PC-9 (cell line): ENCODE measurements around the gene CLEC16A. TPM values are rescaled to one million over a fixed set of nuclear protein-coding genes. Genes with fewer than 3 reads are reported as not detected.
"Not testable (repeated sequence)": the region's sequence is repeated elsewhere in the genome, so short reads cannot be mapped to it uniquely, and the experiment has no call there.

Experiments
- BruUV-seq: library from RNA; stranded (reverse); fragments of 400-500 nt; replicated peaks from 2 replicates; lab custom pipeline; 2021; lab: Mats Ljungman, UMichigan
- CTCF ChIA-PET: fragments of 300-600 bp; sonication (Branson Sonifier 250); formaldehyde crosslinking; loops from one replicate; lab custom pipeline; 2022; ENCODE audit warnings: antibody characterized with exemption; lab: Charles Lee
- POLR2A ChIA-PET: fragments of 300-600 bp; sonication (Branson Sonifier 250); formaldehyde crosslinking; loops from one replicate; lab custom pipeline; 2022; ENCODE audit warnings: antibody characterized with exemption; ENCODE audit not compliant: unreplicated experiment; lab: Charles Lee
- DNase-seq, 2 experiments: peaks; one replicate each; pipeline versions ENCODE4 v3.0.0 to v3.0.0-alpha.2; 2015 to 2022; ENCODE audit warnings: mixed read lengths in 1 of 2
- H2AFZ ChIP-seq: fragments of 200-600 bp; sonication (generic); 2 replicates; pipeline ENCODE4 v1.8.1; 2017; ENCODE audit warnings: antibody characterized with exemption
- H3F3A ChIP-seq: fragments of 200-600 bp; sonication (generic); 2 replicates; pipeline ENCODE4 v1.8.1; 2017; ENCODE audit warnings: antibody characterized with exemption, mild to moderate bottlenecking, low read depth; ENCODE audit not compliant: insufficient read depth
- H3K27ac ChIP-seq: fragments of 200-600 bp; sonication (generic); 2 replicates; pipeline ENCODE4 v1.6.1; 2016; ENCODE audit warnings: mixed run types
- H3K27me3 ChIP-seq: fragments of 200-600 bp; sonication (generic); 2 replicates; pipeline ENCODE4 v1.6.1; 2016; ENCODE audit warnings: low read depth, mixed run types; ENCODE audit not compliant: insufficient read depth
- H3K36me3 ChIP-seq: fragments of 200-600 bp; sonication (generic); 2 replicates; pipeline ENCODE4 v1.6.1; 2016; ENCODE audit warnings: low read depth, mixed run types
- H3K4me1 ChIP-seq: fragments of 200-600 bp; sonication (generic); replicated peaks from 2 replicates; pipeline ENCODE4 v1.6.1; 2016; ENCODE audit warnings: mixed run types; ENCODE audit not compliant: insufficient read depth
- H3K4me2 ChIP-seq: fragments of 200-600 bp; sonication (generic); 2 replicates; pipeline ENCODE4 v1.6.1; 2017; ENCODE audit warnings: mixed run types
- H3K4me3 ChIP-seq: fragments of 200-600 bp; sonication (generic); 2 replicates; pipeline ENCODE4 v1.6.1; 2016; ENCODE audit warnings: mixed run types
- H3K79me2 ChIP-seq: fragments of 200-600 bp; sonication (generic); 2 replicates; pipeline ENCODE4 v1.6.1; 2017; ENCODE audit warnings: low read depth, mixed run types
- H3K9me2 ChIP-seq: fragments of 200-600 bp; sonication (generic); 2 replicates; pipeline ENCODE4 v1.8.1; 2017; ENCODE audit warnings: mild to moderate bottlenecking; ENCODE audit not compliant: insufficient read depth
- H3K9me3 ChIP-seq: fragments of 200-600 bp; sonication (generic); 2 replicates; pipeline ENCODE4 v1.8.1; 2016; ENCODE audit warnings: low read depth; ENCODE audit not compliant: insufficient read depth
- H4K20me1 ChIP-seq: fragments of 200-600 bp; sonication (generic); 2 replicates; pipeline ENCODE4 v1.8.1; 2017; ENCODE audit not compliant: insufficient read depth
- EZH2 ChIP-seq: fragments of 200-600 bp; sonication (generic); IDR thresholded peaks from 2 replicates; pipeline ENCODE4 v1.8.0; 2017; ENCODE audit warnings: antibody characterized with exemption, low read depth
- intact Hi-C: fragments of 100-400 bp; cut with micrococcal nuclease; formaldehyde crosslinking; loops from one replicate; pipeline ENCODE4 v1.10.0; 2022; ENCODE audit not compliant: unreplicated experiment
- total RNA-seq: library from RNA; stranded (reverse); gene quantifications from 2 replicates; pipeline ENCODE4 v1.2.3, GENCODE V29; 2021
- TF ChIP-seq, protein P1 (sequence below): fragments of 200-600 bp; sonication (generic); conservative IDR thresholded peaks from 2 replicates; pipeline ENCODE4 v1.6.1; 2017; ENCODE audit warnings: mixed run types, antibody characterized with exemption, mild to moderate bottlenecking, moderate library complexity

The CLEC16A gene
- total RNA-seq, 1 experiment from 2014 or later = 34.9 TPM

DNA sequence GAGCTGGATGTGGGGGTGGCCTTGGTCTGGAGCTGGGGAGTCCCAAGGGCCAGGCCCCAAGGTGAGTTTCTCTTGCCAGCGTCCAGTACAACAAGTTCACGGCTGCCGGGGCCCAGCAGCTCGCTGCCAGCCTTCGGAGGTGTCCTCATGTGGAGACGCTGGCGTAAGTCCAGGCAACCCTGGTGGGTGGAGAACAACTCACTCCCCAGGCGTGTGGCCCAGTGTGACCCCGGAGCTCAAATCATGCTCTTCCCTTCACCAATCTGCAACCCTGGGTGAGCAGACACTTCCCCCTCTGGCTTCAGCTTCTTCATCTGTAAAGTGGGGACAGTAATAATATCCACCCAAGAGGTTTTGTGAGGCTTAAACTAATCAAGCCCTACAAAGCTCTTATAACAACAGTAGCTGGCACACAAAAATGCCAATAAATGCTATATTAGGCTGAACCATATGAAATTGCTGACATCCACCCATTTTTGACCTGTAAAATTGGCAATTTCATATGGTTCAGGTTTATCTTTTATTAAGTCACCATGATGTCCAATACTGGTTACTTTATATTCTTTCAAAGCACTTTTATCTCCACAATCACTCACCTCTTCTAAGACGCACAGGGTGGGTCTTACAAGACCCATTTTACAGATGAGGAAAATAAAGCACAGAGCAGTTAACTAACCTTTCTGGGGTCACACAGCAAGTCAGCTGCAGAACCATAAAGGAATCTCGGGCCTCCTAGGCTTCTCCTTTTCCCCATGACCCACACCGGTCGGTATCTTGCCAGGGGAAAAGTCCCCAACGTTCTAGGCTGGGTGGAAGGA lies 21.8 kb upstream of the CLEC16A start:
- no peaks in the 10 kb centered on the region for H3K79me2 ChIP-seq
- no peaks in the 10 kb centered on the region for H4K20me1 ChIP-seq
- H3K27ac ChIP-seq = no peak overlapping the region
- H3K4me3 ChIP-seq = no peak overlapping the region
- H3K9me2 ChIP-seq = no peaks in the 10 kb centered on the region
- no peaks in the 10 kb centered on the region for H3K9me3 ChIP-seq
- CTCF ChIA-PET = no interaction called here
- no peak overlapping the region for H3K4me2 ChIP-seq
- intact Hi-C loops = no loop called here
- peaks cover 5% of the 10 kb centered on the region; the same call in 1 of the 2 replicates for H3K36me3 ChIP-seq
- POLR2A ChIA-PET = no interaction called here
- no peak overlapping the region for H2AFZ ChIP-seq
- no peaks in the 10 kb centered on the region for H3K27me3 ChIP-seq
- no peak for TF ChIP-seq EZH2
- TF ChIP-seq, protein P1, sequence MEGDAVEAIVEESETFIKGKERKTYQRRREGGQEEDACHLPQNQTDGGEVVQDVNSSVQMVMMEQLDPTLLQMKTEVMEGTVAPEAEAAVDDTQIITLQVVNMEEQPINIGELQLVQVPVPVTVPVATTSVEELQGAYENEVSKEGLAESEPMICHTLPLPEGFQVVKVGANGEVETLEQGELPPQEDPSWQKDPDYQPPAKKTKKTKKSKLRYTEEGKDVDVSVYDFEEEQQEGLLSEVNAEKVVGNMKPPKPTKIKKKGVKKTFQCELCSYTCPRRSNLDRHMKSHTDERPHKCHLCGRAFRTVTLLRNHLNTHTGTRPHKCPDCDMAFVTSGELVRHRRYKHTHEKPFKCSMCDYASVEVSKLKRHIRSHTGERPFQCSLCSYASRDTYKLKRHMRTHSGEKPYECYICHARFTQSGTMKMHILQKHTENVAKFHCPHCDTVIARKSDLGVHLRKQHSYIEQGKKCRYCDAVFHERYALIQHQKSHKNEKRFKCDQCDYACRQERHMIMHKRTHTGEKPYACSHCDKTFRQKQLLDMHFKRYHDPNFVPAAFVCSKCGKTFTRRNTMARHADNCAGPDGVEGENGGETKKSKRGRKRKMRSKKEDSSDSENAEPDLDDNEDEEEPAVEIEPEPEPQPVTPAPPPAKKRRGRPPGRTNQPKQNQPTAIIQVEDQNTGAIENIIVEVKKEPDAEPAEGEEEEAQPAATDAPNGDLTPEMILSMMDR = no peak
- H3K4me1 ChIP-seq = no peaks in the 10 kb centered on the region
- DNase-seq = no peak
- no TSS peak for BruUV-seq
- no peaks in the 10 kb centered on the region for H3F3A ChIP-seq

DNA sequence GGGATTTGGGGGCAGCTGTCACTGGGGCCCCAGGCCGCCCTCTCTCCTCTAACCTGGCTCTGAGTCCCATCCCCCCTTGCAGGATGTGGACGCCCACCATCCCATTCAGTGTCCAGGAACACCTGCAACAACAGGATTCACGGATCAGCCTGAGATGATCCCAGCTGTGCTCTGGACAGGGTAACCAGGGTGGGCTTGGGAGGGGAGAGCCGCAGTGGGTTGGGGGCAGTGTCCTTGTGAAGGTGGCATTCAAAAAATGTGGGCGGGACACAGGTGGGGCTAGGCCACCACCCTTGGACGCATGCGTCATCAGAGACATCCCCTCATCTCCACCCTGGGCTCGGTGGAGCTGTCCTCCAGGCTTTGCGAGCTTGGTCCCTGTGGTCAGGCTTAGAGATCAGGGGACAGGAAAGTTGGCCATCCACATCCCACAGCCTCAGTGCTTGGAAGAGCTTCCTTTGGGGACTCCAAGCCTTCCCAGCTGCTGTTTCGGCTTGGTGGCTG lies 21.2 kb upstream of the CLEC16A start:
- CTCF ChIA-PET = no interaction called here

DNA sequence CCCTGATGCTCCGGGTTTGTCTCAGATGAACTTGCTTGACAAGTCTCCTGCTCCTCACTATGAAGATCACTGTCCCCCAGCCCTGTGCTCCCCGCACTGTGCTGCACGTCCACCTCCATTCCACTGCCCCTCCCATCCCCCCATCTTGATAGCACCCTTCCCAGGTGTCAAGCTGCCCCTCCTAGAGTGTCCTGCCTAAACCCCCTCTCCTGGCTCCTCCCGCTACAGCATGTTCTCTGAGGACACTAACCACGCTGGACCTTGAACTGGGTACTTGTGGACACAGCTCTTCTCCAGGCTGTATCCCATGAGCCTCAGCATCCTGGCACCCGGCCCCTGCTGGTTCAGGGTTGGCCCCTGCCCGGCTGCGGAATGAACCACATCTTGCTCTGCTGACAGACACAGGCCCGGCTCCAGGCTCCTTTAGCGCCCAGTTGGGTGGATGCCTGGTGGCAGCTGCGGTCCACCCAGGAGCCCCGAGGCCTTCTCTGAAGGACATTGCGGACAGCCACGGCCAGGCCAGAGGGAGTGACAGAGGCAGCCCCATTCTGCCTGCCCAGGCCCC lies 20.6 kb upstream of the CLEC16A start:
- H3K79me2 ChIP-seq = no peaks in the 10 kb centered on the region
- intact Hi-C loops = no loop called here
- H3K9me3 ChIP-seq = no peaks in the 10 kb centered on the region
- BruUV-seq = no TSS peak
- H3K4me2 ChIP-seq = no peak overlapping the region
- no peak overlapping the region for H2AFZ ChIP-seq
- TF ChIP-seq EZH2 = no peak
- TF ChIP-seq, protein P1 = no peak
- no peak overlapping the region for H3K4me3 ChIP-seq
- H3F3A ChIP-seq = no peaks in the 10 kb centered on the region
- no peak overlapping the region for H3K27ac ChIP-seq
- no peaks in the 10 kb centered on the region for H4K20me1 ChIP-seq
- no peaks in the 10 kb centered on the region for H3K9me2 ChIP-seq
- H3K36me3 ChIP-seq = peaks cover 5% of the 10 kb centered on the region; the same call in 1 of the 2 replicates
- no peak for DNase-seq
- ChIA-PET POLR2A (interaction anchor here (0.7 kb wide), 1 partner anchor 21 kb away, joined by 5 read pairs; the partner anchor contains the start of gene CLEC16A), CTCF (no interaction called here)
- H3K27me3 ChIP-seq = no peaks in the 10 kb centered on the region
- no peaks in the 10 kb centered on the region for H3K4me1 ChIP-seq

More for the DNA sequence above, 21.2 kb upstream of the CLEC16A start:
- H3K27ac ChIP-seq = no peak overlapping the region
- no peaks in the 10 kb centered on the region for H3K79me2 ChIP-seq
- H3F3A ChIP-seq = no peaks in the 10 kb centered on the region
- no peak overlapping the region for H3K4me2 ChIP-seq
- TF ChIP-seq, protein P1 = no peak
- no peak for TF ChIP-seq EZH2
- DNase-seq = no peak
- BruUV-seq = no TSS peak
- POLR2A ChIA-PET = no interaction called here
- no peaks in the 10 kb centered on the region for H3K27me3 ChIP-seq
- no peak overlapping the region for H3K4me3 ChIP-seq
- H3K4me1 ChIP-seq = no peaks in the 10 kb centered on the region
- H2AFZ ChIP-seq = no peak overlapping the region
- H3K9me2 ChIP-seq = no peaks in the 10 kb centered on the region
- H3K9me3 ChIP-seq = no peaks in the 10 kb centered on the region
- no peaks in the 10 kb centered on the region for H4K20me1 ChIP-seq
- intact Hi-C loops = no loop called here
- H3K36me3 ChIP-seq = peaks cover 5% of the 10 kb centered on the region; the same call in 1 of the 2 replicates

DNA sequence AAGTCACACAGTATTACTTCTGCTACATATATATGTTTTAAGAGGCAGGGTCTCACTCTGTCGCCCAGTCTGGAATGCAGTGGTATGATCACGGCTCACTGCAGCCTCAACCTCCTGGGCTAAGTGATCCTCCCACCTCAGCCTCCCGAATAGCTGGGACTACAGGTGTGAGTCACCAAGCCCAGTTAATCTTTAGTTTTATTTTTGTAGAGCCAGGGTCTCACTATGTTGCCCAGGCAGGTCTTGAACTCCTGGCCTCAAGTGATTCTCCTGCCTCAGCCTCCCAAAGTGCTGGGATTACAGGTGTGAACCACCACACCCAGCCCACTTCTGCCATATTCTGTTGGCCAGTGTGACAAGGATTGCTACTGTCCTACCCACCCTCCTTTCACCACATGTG lies 19.1 kb upstream of the CLEC16A start:
- H4K20me1 ChIP-seq, H3K4me3 ChIP-seq, H3K79me2 ChIP-seq, CTCF ChIA-PET, H3F3A ChIP-seq, POLR2A ChIA-PET, intact Hi-C loops, H3K9me2 ChIP-seq, H3K9me3 ChIP-seq, BruUV-seq, DNase-seq, H2AFZ ChIP-seq, H3K4me1 ChIP-seq, H3K4me2 ChIP-seq, H3K36me3 ChIP-seq, H3K27ac ChIP-seq, H3K27me3 ChIP-seq: not testable (repeated sequence)
